Subcutaneous adipose tissue (tissue), 4 donors: ENCODE results near the gene ZNF639. TPM values are rescaled to one million over a fixed set of nuclear protein-coding genes. Genes with fewer than 3 reads are reported as not detected.

ENCODE experiments used
- total RNA-seq, 4 donors: library from RNA; depleted of rRNA; stranded (reverse); fragments of >200 nt; gene quantifications; one replicate each; pipeline ENCODE4 v1.1.0, GENCODE V29; 2016
- TF ChIP-seq, protein P1 (sequence below): fragments of 450-650 bp; IDR thresholded peaks from one replicate; pipeline ENCODE4 v1.5.1; 2016; ENCODE audit warnings: low read depth, mild to moderate bottlenecking, control low read depth, antibody characterized with exemption, moderate library complexity

The ZNF639 gene
- total RNA-seq, 4 donors from 2014 or later, result 36.5 to 46.5 (median 41.6) TPM

DNA sequence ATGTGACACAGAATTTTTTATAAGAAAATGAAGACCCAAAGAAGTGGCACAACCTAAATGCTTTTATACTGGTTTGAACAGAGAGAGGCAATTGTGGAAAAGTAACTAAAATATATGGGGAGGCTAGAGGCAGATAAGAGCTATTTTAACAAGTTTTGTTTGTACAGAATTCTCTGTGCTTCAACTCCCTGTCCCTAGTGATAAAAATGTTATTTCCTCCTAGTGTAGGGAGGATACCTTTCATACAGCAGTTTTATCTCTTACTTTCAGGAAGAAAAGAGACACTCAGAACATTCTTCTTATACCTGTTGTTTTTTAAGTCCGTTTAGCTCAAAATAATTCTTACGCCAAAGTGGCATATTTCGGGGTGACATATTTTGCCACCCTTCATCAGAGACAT is 21.2 kb upstream of the ZNF639 start:
- TF ChIP-seq, protein P1, sequence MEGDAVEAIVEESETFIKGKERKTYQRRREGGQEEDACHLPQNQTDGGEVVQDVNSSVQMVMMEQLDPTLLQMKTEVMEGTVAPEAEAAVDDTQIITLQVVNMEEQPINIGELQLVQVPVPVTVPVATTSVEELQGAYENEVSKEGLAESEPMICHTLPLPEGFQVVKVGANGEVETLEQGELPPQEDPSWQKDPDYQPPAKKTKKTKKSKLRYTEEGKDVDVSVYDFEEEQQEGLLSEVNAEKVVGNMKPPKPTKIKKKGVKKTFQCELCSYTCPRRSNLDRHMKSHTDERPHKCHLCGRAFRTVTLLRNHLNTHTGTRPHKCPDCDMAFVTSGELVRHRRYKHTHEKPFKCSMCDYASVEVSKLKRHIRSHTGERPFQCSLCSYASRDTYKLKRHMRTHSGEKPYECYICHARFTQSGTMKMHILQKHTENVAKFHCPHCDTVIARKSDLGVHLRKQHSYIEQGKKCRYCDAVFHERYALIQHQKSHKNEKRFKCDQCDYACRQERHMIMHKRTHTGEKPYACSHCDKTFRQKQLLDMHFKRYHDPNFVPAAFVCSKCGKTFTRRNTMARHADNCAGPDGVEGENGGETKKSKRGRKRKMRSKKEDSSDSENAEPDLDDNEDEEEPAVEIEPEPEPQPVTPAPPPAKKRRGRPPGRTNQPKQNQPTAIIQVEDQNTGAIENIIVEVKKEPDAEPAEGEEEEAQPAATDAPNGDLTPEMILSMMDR, result no peak

DNA sequence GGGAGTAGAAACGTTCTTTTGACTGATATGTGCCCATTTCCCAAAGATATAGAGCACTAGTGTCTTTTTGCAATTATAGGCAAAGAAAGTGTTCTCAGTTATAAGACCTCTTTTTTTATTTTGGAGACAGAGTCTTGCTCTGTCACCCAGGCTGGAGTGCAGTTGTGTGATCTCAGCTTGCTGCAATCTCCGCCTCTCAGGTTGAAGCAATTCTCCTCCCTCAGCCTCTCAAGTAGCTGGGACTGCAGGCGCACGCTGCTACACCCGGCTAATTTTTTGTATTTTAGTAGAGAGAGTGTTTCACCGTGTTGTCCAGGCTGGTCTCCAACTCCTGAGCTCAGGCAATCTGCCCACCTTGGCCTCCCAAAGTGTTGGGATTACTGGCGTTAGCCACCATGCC is 20.7 kb upstream of the ZNF639 start:
- TF ChIP-seq, protein P1, result no peak

DNA sequence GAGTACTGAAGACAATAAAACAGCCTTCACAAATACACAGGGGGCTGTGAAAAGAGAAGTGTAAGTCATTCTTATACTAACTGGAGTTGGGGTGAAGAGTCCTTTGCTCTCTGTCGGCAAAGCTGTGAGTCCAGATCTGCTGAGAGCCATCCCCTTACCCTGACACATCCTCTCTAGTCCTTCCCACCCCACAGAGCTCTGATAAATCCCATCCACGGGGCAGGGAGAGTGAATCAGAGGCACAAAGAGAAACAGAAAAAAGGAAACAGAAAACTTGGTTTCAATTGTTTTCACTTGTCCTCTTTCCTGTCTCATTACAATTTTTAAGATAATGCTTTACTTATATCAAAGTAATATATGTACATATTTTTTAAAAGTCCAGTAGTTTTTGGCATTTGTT is 18.2 kb upstream of the ZNF639 start:
- TF ChIP-seq, protein P1, result no peak

DNA sequence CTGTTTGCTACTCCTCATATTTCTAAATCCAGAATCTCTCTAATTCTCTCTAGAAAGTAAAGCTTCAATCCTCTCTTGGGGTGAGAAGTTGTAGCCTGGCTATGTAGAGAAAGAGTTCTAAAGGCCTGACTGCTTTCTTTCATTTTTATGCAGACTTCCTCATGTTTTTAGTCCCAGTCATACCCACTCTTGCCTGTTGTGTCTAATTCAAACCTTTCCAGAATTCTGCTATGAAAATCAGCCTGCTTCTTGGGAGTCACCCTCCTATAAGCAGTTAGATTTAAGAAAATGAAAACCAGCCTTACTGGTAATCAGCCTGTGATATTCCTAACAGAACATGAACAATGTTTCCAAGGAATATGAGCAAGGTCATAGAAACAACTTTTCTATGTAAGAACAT is 14.8 kb upstream of the ZNF639 start:
- TF ChIP-seq, protein P1, result no peak

DNA sequence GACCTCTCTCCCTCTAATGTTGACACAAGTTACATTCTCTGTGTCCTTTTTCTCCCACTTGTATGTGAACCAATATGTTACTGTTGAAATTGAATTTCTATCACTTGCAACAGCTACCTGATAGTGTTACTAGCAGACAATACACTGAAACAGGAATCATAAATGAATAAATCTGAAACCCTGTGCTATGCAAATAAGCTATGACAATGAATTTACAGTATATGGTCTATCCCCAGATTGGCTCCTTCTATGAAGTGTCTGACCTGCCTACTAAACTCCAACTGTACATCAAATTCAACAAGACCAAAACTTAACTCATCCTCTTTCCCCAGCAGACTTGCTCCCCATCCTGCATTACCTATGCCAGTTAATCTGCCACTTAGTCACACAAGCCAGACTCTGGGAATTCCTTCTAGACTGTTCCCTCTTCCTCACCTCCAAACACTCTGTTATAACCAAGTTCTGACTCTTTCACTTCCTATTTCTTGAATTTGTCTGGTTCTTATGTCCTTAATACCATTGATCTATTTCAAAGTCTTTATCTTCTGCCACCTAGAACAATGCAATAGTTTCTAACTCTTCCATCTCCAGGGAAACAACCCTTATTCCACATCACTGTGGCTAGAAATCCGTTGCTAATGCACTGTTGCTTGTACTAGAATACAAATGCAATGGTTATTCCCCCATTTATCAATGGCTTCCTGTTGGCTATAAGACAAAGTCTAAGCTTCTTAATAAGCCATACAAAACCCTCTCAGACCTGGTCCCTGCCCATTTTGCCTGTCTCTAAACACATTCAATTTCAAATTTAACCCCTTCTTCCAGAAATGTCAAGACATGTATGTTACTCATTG is 13.4 kb upstream of the ZNF639 start:
- TF ChIP-seq, protein P1, result no peak

DNA sequence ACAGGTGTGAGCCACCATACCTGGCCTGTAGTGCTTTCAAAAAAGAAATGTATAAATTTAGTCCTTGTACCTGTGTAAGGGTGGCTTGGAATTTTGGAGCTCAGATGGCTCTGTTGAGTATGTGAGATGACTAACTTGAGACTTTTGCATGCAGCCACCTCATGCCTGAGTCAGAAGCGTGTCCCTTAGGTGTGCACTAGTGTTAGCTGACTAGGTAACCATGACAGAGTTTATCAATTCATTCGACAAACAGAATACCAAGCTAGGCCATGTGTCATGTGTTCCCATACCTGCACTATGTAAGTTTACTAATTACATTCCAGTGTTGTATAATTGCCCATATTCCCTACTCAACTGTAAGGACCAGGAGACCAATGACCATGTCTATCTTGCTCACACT is 4.0 kb upstream of the ZNF639 start:
- TF ChIP-seq, protein P1, result no peak

DNA sequence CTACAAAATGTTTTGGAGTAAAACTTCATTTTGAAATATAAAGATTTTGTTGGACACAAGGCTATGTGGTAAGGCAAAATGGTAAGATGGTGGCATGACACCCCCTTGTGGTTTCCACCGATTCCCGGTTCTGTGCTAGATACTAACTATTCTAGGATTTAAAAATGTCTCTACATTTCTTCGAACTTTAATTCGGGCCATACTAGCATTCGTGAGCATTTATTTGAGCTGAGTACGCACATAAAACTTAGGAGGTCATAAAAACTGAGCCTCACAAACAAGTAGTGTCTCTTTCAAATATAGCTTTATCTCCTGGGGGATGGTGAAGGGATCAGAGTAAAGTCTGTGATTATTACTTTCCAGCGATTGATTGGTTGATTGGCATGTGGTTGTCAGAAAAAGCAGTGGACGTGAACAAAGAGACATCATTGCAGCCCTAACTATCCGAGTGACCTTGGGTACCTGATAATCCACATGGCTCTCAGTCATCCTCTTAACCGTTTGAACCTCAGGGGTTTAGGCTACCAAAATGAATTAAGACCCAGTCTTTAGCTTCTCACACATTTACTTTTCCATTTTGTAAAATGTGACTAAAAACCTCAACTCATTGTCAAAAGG is 1.1 kb upstream of the ZNF639 start:
- TF ChIP-seq, protein P1, result no peak
